Activated T-helper 17 cell treated with anti-CD3 and anti-CD28 coated beads, Interleukin-2, amount 50 U/mL, for 72 hours (primary cell): ENCODE data around the gene ELL2. TPM values are rescaled to one million over a fixed set of nuclear protein-coding genes. Genes with fewer than 3 reads are reported as not detected.

Experiments used
- ATAC-seq: fragments of 150-1000 bp; cut with Tn5 transposase; replicated peaks from 2 replicates; pipeline ENCODE4 v1.10.0; 2021; ENCODE audit warnings: mild to moderate bottlenecking, moderate library complexity
- H3K27ac Mint-ChIP-seq: one replicate; pipeline ENCODE4 v1.8.0; 2022; ENCODE audit warnings: mixed read lengths
- H3K27me3 Mint-ChIP-seq: one replicate; pipeline ENCODE4 v1.8.0; 2022; ENCODE audit warnings: mixed read lengths
- H3K36me3 Mint-ChIP-seq: one replicate; pipeline ENCODE4 v1.8.0; 2022; ENCODE audit warnings: low read depth, mild to moderate bottlenecking, mixed read lengths
- H3K4me1 Mint-ChIP-seq: one replicate; pipeline ENCODE4 v1.8.0; 2022; ENCODE audit warnings: mixed read lengths
- H3K4me3 Mint-ChIP-seq: one replicate; pipeline ENCODE4 v1.8.0; 2022; ENCODE audit warnings: mild to moderate bottlenecking, mixed read lengths
- H3K9me3 Mint-ChIP-seq: one replicate; pipeline ENCODE4 v1.8.0; 2022; ENCODE audit warnings: mixed read lengths
- total RNA-seq, 2 donors: library from RNA; stranded (reverse); gene quantifications; one replicate each; pipeline ENCODE4 v1.2.3, GENCODE V29; 2022

The ELL2 gene
- total RNA-seq: 100 to 1,000 TPM; 159 to 172 TPM

DNA sequence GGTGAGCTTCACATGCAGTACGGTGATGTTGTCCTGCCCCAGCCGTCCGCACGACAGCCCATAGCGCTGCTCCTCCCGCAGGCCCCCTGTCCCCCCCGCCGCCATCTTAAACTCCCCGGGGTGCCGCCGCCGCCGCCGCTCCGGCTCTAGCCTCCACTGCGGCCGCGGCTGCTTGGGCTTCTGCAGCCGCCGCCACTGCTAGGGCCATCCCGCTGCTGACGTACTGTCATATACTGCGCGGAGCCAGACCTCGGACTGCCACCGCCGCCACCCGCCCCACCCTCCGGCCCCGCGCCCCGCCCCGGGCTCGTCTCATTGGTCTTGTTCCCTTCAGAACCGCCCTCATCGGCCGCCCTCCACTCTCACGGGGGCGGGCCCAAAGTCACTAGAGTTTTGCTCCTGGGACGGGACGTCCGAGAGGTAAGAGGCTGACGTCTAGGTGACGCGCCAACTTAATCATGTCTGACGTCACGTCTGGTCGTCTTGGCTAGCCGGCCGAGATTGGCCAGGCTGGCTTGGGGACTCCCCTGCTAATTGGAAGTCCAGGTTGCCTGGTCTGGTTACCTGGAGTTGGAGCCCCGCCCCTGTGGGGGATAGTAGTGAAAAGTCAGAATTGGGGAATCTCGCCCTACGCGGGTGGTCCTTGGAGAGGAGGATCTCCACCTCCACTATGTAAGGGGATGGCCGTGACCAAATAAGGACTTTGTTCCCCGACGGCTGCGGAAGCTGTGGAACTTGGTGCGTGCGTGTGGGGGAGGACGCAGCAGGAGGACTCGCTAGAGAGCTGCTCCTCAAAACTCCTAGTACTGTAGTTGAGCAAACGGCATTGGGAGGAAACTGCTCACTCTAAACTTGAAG, at the start of gene ELL2:
Gene ELL2 (minus strand): TSS at position 235 of the 858 bp plus-strand sequence. CDS start 130 bp downstream, at position 105.
- Mint-ChIP-seq H3K27ac (peak within 1 kb of the TSS; percentile 100), H3K4me3 (peak within 1 kb of the TSS; percentile 99), H3K27me3 (no peaks in the 10 kb centered on the region), H3K4me1 (peaks cover 43% of the 10 kb centered on the region), H3K9me3 (no peaks in the 10 kb centered on the region), H3K36me3 (peaks cover 53% of the 10 kb centered on the region)
- ATAC-seq: peak; percentile 85

DNA sequence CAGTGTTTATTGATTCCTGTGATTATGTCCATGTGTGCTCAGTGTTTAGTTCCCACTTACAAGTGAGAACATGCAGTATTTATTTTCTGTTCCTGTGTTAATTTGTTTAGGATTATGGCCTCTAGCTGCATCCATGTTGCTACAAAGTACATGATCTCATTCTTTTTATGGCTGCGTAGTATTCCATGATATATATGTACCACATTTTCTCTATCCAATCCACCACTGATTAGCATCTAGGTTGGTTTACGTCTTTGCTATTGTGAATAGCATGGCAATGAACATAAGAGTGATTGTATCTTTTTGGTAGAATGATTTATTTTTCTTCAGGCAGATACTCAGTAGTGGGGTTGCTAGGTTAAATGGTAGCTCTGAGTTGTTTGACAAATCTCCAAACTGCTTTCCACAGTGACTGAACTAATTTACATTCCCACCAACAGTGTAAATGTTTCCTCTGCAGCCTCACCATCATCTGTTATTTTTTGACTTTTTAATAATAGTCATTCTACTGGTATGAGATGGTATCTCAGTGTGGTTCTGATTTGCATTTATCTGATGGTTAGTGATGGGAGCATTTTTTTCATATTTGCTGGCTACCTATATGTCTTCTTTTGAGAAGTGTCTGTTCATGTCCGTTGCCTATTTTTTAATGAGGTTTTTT, 47.5 kb upstream of the ELL2 start:
- Mint-ChIP-seq H3K27me3 (no peaks in the 10 kb centered on the region), H3K36me3 (no peaks in the 10 kb centered on the region)
- peak; percentile 59 for ATAC-seq

DNA sequence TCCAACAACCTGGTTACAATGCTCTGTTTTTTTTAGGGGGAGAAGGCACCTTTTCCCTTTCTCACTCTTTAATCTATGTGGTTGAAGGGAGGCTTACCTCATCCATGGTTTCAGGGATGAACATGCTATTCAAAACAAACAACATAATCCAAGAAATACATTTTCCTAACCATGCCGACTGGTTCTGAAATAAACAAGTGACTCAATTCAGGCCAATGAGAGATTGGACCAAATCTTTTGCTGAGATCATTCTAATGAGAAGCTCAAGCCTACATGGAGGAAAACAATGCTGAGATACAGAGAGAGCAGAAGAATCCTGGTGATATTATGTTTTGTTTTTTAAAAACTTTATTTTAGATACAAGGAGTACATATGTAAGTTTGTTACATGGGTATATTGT, 46.8 kb upstream of the ELL2 start:
- no peak overlapping the region for H3K4me3 Mint-ChIP-seq
- H3K9me3 Mint-ChIP-seq: no peaks in the 10 kb centered on the region

More for the DNA sequence above, 47.5 kb upstream of the ELL2 start:
- H3K9me3 Mint-ChIP-seq: no peaks in the 10 kb centered on the region
- H3K27ac Mint-ChIP-seq: peak overlapping the region; percentile 6
- no peak overlapping the region for H3K4me3 Mint-ChIP-seq
- no peaks in the 10 kb centered on the region for H3K4me1 Mint-ChIP-seq

DNA sequence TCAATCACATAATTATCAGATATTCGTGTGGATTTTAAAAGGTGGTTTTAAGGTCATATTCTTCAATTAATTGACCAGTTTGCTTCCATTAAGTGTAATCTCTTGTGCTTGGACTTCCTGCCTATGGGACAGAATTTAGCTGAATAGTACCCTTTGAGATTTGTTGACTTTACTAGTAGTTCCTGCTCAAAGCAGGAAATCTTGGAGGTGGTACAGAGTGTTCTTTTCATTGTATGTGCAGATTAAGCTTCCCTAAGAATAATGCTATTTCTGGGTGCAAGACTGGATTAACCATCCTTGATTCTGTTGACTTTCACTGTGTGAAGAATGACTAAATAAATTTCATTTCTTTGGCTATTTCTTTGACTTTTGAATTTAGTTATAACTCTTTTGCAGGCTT, 45.4 kb upstream of the ELL2 start:
- H3K36me3 Mint-ChIP-seq: no peaks in the 10 kb centered on the region
- no peak overlapping the region for H3K27ac Mint-ChIP-seq
- H3K27me3 Mint-ChIP-seq: no peaks in the 10 kb centered on the region
- ATAC-seq: no peak
- H3K9me3 Mint-ChIP-seq: no peaks in the 10 kb centered on the region
- H3K4me3 Mint-ChIP-seq: no peak overlapping the region
- no peaks in the 10 kb centered on the region for H3K4me1 Mint-ChIP-seq

More for the DNA sequence above, 46.8 kb upstream of the ELL2 start:
- Mint-ChIP-seq H3K27me3 (no peaks in the 10 kb centered on the region), H3K4me1 (no peaks in the 10 kb centered on the region), H3K27ac (no peak overlapping the region), H3K36me3 (no peaks in the 10 kb centered on the region)
- ATAC-seq: no peak

DNA sequence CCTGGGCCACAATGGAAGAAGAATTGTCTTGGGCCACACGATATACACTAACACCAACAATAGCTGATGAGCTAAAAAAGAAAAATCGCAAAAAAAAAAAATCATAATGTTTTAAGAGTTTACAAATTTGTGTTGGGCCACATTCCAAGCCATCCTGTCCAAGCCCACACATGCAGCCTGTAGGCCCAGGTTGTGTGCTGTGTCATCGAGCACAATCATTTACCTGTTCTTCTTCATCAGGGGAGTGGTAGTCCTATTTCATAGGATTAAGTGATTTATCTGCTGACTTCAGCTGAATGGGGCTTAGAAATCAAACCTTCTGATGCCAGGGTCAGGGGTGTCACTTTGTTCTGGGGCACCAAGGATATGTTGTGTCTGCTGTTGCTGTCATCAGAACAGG, 44.6 kb upstream of the ELL2 start:
- no peaks in the 10 kb centered on the region for H3K36me3 Mint-ChIP-seq
- no peak for ATAC-seq
- H3K27me3 Mint-ChIP-seq: no peaks in the 10 kb centered on the region
- no peaks in the 10 kb centered on the region for H3K4me1 Mint-ChIP-seq
- H3K27ac Mint-ChIP-seq: no peak overlapping the region
- no peaks in the 10 kb centered on the region for H3K9me3 Mint-ChIP-seq
- H3K4me3 Mint-ChIP-seq: no peak overlapping the region

DNA sequence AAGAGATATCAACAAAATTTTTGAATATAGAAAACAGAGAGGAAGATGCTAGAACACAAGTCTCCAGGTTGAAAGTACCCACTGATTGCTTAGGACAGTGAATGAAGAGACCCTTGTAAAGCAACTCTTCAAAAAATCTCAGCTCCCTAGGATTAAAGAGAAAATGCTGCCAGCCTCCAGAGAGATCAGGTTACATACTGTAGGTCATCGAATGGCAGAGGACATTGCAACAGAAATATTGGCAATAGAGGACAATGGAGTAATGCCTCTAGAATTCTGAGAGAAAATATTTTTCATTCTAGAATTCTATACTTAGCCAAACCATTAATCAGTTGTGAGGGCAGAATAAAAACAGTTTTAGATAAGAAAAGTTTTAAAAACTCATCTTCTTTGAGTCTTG, 43.1 kb upstream of the ELL2 start:
- Mint-ChIP-seq H3K27me3 (no peaks in the 10 kb centered on the region), H3K9me3 (no peaks in the 10 kb centered on the region), H3K36me3 (no peaks in the 10 kb centered on the region), H3K4me3 (no peak overlapping the region), H3K27ac (no peak overlapping the region), H3K4me1 (no peaks in the 10 kb centered on the region)
- no peak for ATAC-seq

DNA sequence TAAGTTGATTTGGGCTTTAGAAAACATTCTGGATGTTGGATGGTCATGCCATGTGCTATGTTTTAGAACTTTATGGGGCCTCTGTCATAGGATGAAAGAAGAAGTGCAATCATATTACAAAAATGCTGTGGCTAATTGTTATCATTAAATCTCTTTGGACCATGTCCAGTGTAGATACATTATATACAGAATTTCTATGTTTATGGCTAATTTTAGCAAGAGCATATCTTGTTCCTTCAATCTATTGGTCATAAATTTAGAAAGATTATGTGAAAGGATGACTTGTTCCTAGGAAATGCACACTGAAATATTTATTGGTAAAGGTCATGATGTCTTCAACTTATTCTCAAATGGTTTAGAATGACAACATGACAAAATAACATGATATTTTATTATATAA, 42.4 kb upstream of the ELL2 start:
- Mint-ChIP-seq H3K4me3 (no peak overlapping the region), H3K36me3 (no peaks in the 10 kb centered on the region), H3K27me3 (no peaks in the 10 kb centered on the region), H3K4me1 (no peaks in the 10 kb centered on the region), H3K27ac (no peak overlapping the region), H3K9me3 (no peaks in the 10 kb centered on the region)
- ATAC-seq: no peak

DNA sequence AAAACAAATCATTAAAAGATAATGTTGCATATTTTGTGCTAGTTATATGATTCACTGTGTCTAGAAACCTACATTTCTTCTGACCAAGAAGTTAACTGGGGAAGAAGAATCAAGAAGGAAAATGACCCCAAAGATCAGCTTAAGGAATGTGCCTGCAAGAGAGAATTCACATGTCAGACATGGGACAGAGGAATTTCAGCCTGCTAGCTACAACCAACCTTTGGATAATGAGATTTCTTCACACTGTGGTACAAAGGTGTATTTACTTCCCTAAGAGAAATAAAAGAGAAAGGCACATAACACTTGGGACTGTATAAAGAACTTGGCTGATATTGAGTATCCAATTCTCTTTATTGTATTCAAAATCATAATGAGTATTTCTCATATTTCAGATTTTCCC, 39.6 kb upstream of the ELL2 start:
- no peak for ATAC-seq
- no peak overlapping the region for H3K27ac Mint-ChIP-seq
- peaks cover 6% of the 10 kb centered on the region for H3K4me1 Mint-ChIP-seq
- H3K27me3 Mint-ChIP-seq: no peaks in the 10 kb centered on the region
- H3K9me3 Mint-ChIP-seq: no peaks in the 10 kb centered on the region
- H3K36me3 Mint-ChIP-seq: no peaks in the 10 kb centered on the region
- no peak overlapping the region for H3K4me3 Mint-ChIP-seq

DNA sequence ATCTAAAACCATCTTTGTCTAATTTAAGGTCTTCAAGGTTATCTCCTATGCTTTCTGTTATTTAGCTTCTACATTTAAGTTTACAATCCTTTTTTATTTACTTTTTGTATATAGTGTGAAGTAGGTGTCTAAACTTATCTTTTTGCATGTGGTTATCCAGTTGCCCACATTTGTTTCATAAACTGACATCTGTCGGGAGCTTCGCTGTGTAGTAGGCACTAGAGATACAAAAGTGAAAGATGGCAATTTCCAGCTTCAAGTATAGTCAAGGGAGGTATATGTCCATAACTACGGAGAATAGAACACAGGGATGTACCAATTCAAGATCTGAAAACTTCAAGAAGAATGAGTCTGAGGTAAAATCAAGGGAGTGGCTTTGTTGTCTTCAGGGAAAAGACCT, 38.7 kb upstream of the ELL2 start:
- Mint-ChIP-seq H3K4me3 (no peak overlapping the region), H3K36me3 (no peaks in the 10 kb centered on the region), H3K27me3 (no peaks in the 10 kb centered on the region), H3K27ac (no peak overlapping the region), H3K4me1 (peaks cover 6% of the 10 kb centered on the region), H3K9me3 (no peaks in the 10 kb centered on the region)
- ATAC-seq: no peak

DNA sequence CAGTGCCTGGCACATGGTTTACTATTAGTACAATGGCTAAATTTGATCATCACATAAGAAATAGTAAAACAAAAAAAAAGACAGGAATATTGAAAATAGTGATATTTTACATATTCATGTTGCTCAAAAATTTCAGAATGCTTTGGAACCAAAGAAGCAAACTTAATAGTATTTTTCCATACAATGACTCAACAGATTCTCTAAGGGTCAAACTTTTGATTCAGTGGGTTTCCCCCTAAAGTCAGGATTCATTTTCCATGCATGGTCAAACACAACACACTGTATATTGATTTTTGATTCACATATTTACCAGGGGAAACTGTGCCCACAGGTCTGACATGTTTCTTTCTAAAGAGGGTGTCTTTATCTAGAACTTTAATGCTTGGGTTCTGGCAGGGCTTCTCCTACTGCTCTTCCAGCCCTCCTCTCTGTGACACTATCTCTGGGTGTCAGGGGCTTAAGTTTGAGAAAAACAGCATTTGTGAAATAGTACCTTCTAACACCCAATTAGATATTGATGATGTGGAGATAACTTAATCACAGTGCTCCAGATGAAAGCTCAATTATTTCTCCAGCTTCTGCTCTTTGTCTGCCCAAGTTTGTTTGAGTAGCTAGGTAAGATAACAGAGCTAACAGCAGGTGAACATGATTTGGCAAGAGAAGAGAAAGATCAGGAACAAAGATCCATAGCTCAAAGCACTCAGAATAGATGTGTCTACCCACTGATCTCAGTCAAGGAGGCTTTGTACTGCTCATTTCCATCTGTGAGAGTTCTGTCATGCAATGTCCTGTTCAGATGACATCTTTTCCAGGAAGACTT, 35.5 kb upstream of the ELL2 start:
- peak overlapping the region; percentile 66 for H3K27ac Mint-ChIP-seq

DNA sequence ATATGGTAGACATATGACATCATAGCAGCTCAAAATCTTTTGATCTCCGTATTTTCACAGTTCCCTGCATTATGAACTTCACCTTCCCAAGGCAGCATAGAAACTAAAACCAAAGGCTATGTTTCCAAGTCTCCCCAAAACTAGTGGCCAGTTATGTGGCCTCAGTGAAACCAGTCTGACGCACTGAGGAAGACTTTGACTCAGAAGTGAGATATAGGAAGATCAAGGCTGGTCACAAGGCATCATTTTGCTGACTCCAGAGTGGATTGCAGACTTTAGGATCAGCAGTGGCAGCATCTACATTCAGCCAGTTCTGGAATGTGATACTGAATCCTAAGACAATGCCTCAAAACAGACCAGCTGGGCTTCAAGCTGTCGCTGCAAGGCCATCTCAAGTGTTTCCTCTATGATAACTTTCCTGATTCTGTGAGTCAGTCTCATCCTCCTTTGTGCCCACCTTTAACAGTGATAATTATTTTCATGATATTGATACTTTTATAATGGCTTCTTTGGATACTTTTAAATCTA, 34.4 kb upstream of the ELL2 start:
- H3K9me3 Mint-ChIP-seq: no peaks in the 10 kb centered on the region
- H3K27ac Mint-ChIP-seq: no peak overlapping the region
- H3K4me1 Mint-ChIP-seq: peaks cover 6% of the 10 kb centered on the region
- no peak overlapping the region for H3K4me3 Mint-ChIP-seq
- H3K27me3 Mint-ChIP-seq: no peaks in the 10 kb centered on the region
- H3K36me3 Mint-ChIP-seq: no peaks in the 10 kb centered on the region
- peak; percentile 63 for ATAC-seq

More for the DNA sequence above, 35.5 kb upstream of the ELL2 start:
- no peaks in the 10 kb centered on the region for H3K36me3 Mint-ChIP-seq
- H3K27me3 Mint-ChIP-seq: no peaks in the 10 kb centered on the region
- peak overlapping the region; percentile 10 for H3K4me3 Mint-ChIP-seq
- H3K9me3 Mint-ChIP-seq: no peaks in the 10 kb centered on the region
- H3K4me1 Mint-ChIP-seq: peaks cover 6% of the 10 kb centered on the region
- peak; percentile 57 for ATAC-seq

DNA sequence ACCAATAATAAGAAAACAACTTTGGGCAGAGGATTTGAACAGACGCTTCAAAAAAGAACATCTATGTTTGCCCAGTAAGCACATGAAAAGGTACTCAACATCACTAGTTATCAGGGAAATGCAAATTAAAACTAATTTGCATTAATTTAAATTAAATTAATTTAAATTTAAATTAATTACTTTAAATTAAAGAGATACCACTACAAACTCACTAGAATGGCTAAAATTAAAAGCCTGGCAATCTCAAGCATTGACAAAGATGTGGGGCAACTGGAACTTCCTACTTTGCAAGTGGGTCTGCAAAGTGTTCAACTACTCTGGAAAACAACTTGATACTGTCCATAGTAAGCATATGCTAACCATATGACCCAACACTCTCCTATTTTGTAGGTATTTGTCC, 32.1 kb upstream of the ELL2 start:
- Mint-ChIP-seq H3K27ac (no peak overlapping the region), H3K4me1 (peaks cover 6% of the 10 kb centered on the region), H3K9me3 (no peaks in the 10 kb centered on the region), H3K27me3 (no peaks in the 10 kb centered on the region), H3K36me3 (no peaks in the 10 kb centered on the region), H3K4me3 (no peak overlapping the region)
- ATAC-seq: no peak

DNA sequence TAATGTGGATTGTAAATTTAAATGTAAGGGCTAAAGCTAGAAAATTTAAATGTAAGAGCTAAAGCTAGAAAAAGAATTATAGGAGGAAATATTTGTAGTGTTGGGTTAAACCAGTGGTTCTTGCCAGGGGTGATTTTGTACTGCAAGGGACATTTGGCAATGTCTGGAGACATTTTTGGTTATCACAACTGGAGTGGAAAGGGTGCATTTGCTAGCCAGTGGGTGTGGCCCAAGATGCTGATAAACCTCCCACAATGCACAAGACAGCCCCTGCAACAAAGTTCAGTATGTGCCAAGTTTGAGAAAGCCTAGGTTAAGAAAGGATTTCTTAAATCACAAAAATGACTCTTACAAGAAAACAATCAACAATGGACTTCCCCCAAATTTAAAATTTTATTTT, 31.6 kb upstream of the ELL2 start:
- H3K36me3 Mint-ChIP-seq: no peaks in the 10 kb centered on the region
- no peak overlapping the region for H3K27ac Mint-ChIP-seq
- H3K4me3 Mint-ChIP-seq: no peak overlapping the region
- no peaks in the 10 kb centered on the region for H3K9me3 Mint-ChIP-seq
- H3K4me1 Mint-ChIP-seq: peaks cover 6% of the 10 kb centered on the region
- no peaks in the 10 kb centered on the region for H3K27me3 Mint-ChIP-seq
- ATAC-seq: no peak

DNA sequence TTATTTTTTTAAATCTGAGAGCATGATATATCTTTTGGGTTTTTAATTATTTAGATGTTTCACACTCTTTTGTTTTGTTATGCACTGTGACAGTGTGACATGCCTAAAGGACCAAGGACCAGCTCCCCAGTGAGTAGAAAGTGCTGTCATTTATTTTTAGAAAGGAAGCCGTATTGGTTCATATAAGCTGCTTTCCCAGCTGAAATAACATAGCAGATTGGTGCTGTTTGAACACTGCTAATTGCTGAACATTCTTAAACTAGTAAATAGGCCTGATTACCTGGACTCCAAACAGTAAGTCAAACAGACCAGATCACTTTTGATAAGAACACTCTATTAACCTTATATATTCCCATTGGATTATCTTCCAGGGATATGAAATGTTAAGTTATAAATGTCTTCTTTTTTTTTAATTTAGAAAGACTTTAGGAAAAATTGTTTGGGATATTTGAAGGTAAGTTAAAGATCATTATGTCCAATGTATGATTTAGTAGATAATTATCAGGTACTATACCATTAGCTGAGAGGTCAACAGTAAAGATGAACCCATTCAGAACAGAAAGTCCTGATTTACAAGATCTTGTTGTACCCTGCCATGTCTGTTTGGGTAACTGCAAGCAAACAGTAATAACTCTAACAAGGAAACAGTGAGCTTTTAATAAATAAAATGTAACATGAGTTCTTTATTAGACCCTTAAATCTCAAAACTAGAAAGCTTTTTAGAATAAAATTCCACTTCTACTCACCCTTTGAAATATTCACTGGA, 27.8 kb upstream of the ELL2 start:
- Mint-ChIP-seq H3K27me3 (no peaks in the 10 kb centered on the region), H3K4me1 (no peaks in the 10 kb centered on the region), H3K27ac (no peak overlapping the region), H3K4me3 (no peak overlapping the region), H3K9me3 (no peaks in the 10 kb centered on the region), H3K36me3 (no peaks in the 10 kb centered on the region)
- ATAC-seq: no peak
